Sigmoid colon (tissue), 7 donors: Measurements from ENCODE around the gene ANGPT4. TPM values are rescaled to one million over a fixed set of nuclear protein-coding genes. Genes with fewer than 3 reads are reported as not detected.

Experiments
- DNase-seq: peaks from one replicate; pipeline ENCODE4 v3.0.0-alpha.2; 2019
- H3K27ac ChIP-seq, 4 donors: fragments of 200-600 bp; sonication (generic); one replicate each; pipeline ENCODE4 v1.5.1; 2016 to 2019; ENCODE audit warnings: mild to moderate bottlenecking in 1 of 4
- H3K27me3 ChIP-seq, 3 donors: fragments of 200-600 bp; sonication (generic); one replicate each; pipeline ENCODE4 v1.5.1; 2019; ENCODE audit warnings: mild to moderate bottlenecking in 1 of 3
- H3K36me3 ChIP-seq, 4 donors: fragments of 200-600 bp; sonication (generic); one replicate each; pipeline ENCODE4 v1.5.1; 2016 to 2019
- H3K4me1 ChIP-seq, 4 donors: fragments of 200-600 bp; sonication (generic); one replicate each; pipeline ENCODE4 v1.5.1; 2017 to 2019
- H3K4me3 ChIP-seq, 4 donors: fragments of 200-600 bp; sonication (generic); one replicate each; pipeline ENCODE4 v1.5.1; 2017 to 2019; ENCODE audit warnings: mild to moderate bottlenecking in 2 of 4, moderate library complexity in 1 of 4
- H3K9me3 ChIP-seq, 4 donors: fragments of 200-600 bp in 3 of 4; sonication (generic) in 3 of 4; one replicate each; pipeline versions ENCODE4 v1.5.1 to v1.6.1; 2013 to 2019
- EP300 ChIP-seq, 4 donors: sonication (generic); formaldehyde crosslinking; IDR thresholded peaks; one replicate each; pipeline ENCODE4 v1.6.1; 2017; ENCODE audit warnings: antibody characterized with exemption in 4 of 4
- POLR2A ChIP-seq, 2 donors: fragments of 450-650 bp; IDR thresholded peaks; one replicate each; pipeline ENCODE4 v1.6.1; 2016; ENCODE audit warnings: antibody characterized with exemption in 2 of 2, mild to moderate bottlenecking in 2 of 2, moderate library complexity in 2 of 2
- POLR2AphosphoS5 ChIP-seq, 4 donors: sonication (generic); formaldehyde crosslinking; IDR thresholded peaks; one replicate each; pipeline ENCODE4 v1.6.1; 2017; ENCODE audit warnings: antibody characterized with exemption in 4 of 4
- WGBS, 2 donors: extraction: QIAGEN DNeasy Blood & Tissue Kit; methylation state at CpG; one replicate each; pipeline ENCODE4 v1.1.7; 2013; 5-methylcytosine and 5-hydroxymethylcytosine counted together
- intact Hi-C: fragments of 100-400 bp; cut with DNase I; formaldehyde crosslinking; loops from one replicate; pipeline ENCODE4 v1.15.1; 2023
- polyA plus RNA-seq, 3 donors: library from polyadenylated mRNA; stranded (reverse); fragments of 200-250 nt; gene quantifications; one replicate each; pipeline ENCODE4 v1.2.3, GENCODE V29; 2013
- total RNA-seq, 4 donors: library from RNA; depleted of rRNA; stranded (reverse); fragments of >200 nt; gene quantifications; one replicate each; pipeline ENCODE4 v1.1.0, GENCODE V29; 2016
- TF ChIP-seq, protein P1 (sequence below), 4 experiments: fragments of 450-650 bp in 3 of 4; fragments of 200-600 bp in 1 of 4; IDR thresholded peaks; one replicate each; pipeline ENCODE4 v1.5.1; 2016 to 2019; ENCODE audit warnings: antibody characterized with exemption in 4 of 4, mild to moderate bottlenecking in 3 of 4, moderate library complexity in 2 of 4
- donor health status: healthy with polysubstance abuse.
- donor health status: Bipolar disorder and iron deficiency.
- donor health status: healthy.

The ANGPT4 gene
- total and polyA plus RNA-seq, 7 donors = under 0.01 to 0.28 (median 0.23) TPM; not detected in 3

DNA sequence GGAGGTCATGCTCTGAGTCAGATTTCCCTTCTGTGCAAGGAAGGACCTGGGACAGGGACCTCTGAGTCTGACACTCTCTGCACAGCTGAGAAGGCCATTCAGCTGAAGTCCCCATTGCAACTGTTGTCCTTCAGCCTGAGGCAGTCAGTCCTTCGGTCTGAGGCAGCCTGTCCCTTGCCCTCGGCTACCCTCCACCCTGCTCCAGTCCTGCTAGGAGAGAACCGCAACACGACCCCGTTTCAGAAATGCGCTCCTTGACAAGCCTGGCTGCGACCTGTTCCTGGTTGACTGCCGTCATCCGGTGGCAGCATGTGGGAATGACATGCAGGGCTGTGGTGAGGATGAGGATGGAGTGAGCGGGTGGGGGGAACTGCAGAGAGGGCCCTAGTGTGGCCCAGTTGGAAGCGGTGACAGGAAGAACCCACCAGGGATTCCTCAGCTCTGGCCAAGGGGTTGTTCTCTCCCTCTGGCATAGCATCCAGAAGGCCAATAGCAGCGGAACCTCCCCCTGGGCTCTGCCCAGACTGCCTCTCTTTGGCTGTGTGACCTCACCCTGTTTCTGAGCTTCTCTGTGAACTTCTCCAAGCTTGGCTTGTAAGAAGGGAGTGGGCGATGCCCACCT is 40.3 kb upstream of the ANGPT4 start:
- Histone ChIP-seq H3K4me3 (no peak overlapping the region), H3K36me3 (no peaks in the 10 kb centered on the region), H3K27me3 (peaks cover 0 to 59% (median 25%) of the 10 kb centered on the region in 3 donors), H3K9me3 (no peaks in the 10 kb centered on the region), H3K27ac (no peak overlapping the region), H3K4me1 (no peaks in the 10 kb centered on the region)
- peak; percentile 75 for DNase-seq
- WGBS, 2 donors = 14% methylated on average over 13 of the region's 13 CpGs
- TF ChIP-seq POLR2A (IDR thresholded peaks at IDR 0.05) = no peak
- TF ChIP-seq, protein P1, sequence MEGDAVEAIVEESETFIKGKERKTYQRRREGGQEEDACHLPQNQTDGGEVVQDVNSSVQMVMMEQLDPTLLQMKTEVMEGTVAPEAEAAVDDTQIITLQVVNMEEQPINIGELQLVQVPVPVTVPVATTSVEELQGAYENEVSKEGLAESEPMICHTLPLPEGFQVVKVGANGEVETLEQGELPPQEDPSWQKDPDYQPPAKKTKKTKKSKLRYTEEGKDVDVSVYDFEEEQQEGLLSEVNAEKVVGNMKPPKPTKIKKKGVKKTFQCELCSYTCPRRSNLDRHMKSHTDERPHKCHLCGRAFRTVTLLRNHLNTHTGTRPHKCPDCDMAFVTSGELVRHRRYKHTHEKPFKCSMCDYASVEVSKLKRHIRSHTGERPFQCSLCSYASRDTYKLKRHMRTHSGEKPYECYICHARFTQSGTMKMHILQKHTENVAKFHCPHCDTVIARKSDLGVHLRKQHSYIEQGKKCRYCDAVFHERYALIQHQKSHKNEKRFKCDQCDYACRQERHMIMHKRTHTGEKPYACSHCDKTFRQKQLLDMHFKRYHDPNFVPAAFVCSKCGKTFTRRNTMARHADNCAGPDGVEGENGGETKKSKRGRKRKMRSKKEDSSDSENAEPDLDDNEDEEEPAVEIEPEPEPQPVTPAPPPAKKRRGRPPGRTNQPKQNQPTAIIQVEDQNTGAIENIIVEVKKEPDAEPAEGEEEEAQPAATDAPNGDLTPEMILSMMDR (IDR thresholded peaks at IDR 0.05) = peak; percentile 88 to 99 (median 90)
- intact Hi-C loops = loop anchor here (1.0 to 10.0 kb wide), 2 partner anchors 141 to 258 kb away; no protein-coding TSS in a partner anchor

DNA sequence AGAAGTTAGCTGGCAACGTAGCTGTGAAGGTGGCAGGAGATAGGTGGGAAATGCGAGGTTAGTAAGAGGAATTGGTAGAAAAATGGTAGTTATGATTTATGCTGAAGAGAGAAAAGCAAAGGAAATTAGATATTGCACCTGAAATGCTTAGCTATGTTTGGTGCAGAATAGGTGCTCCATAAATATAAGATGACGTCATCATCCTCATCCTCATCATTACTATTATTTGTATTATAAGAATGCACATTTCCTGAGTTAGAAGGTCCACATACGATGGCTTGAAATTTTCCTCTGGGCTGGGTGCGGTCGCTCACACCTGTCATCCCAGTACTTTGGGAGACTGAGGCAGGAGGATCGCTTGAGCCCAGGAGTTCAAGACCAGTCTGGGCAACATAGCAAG is 39.5 kb upstream of the ANGPT4 start:
- Histone ChIP-seq H3K9me3 (no peaks in the 10 kb centered on the region), H3K4me3 (no peak overlapping the region), H3K27me3 (peaks cover 0 to 59% (median 25%) of the 10 kb centered on the region in 3 donors), H3K4me1 (no peaks in the 10 kb centered on the region), H3K27ac (no peak overlapping the region), H3K36me3 (no peaks in the 10 kb centered on the region)
- no peak for DNase-seq
- WGBS, 2 donors = 77 to 82% methylated on average over 7 of the region's 7 CpGs
- TF ChIP-seq, protein P1 (IDR thresholded peaks at IDR 0.05) = no peak
- TF ChIP-seq POLR2AphosphoS5 (IDR thresholded peaks at IDR 0.05) (no peak), POLR2A (IDR thresholded peaks at IDR 0.05) (no peak), EP300 (IDR thresholded peaks at IDR 0.05) (no peak)
- intact Hi-C loops = loop anchor here (1.0 to 10.0 kb wide), 2 partner anchors 140 to 259 kb away; no protein-coding TSS in a partner anchor

DNA sequence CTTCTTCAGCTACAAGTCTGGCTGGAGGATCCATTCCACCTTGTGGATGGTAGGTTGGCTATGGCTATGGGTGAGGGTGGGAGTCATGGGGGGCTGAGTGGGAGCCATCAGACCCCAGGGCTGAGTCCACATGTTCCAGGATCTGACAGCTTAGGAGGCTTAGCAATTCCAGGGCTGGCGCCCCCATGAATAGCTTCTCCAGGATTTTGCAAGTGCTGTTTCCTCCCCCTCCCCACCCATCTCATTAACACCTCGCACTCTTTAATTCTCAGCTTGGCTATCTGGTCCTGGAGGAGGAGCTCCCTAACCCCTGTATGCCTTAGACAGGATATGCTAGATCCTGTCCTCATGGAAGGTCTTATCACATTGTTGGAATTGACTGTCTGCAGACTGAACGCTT is 39.0 kb upstream of the ANGPT4 start:
- Histone ChIP-seq H3K27ac (no peak overlapping the region), H3K9me3 (no peaks in the 10 kb centered on the region), H3K27me3 (peaks cover 0 to 54% (median 25%) of the 10 kb centered on the region in 3 donors), H3K4me3 (no peak overlapping the region), H3K36me3 (no peaks in the 10 kb centered on the region), H3K4me1 (no peaks in the 10 kb centered on the region)
- intact Hi-C loops = loop anchor here (10.0 kb wide), 1 partner anchor 260 kb away; no protein-coding TSS in a partner anchor
- TF ChIP-seq EP300 (IDR thresholded peaks at IDR 0.05) = no peak
- TF ChIP-seq POLR2A (IDR thresholded peaks at IDR 0.05) = no peak
- WGBS, 2 donors = 37 to 52% methylated on average over 3 of the region's 3 CpGs
- DNase-seq = peak; percentile 30

DNA sequence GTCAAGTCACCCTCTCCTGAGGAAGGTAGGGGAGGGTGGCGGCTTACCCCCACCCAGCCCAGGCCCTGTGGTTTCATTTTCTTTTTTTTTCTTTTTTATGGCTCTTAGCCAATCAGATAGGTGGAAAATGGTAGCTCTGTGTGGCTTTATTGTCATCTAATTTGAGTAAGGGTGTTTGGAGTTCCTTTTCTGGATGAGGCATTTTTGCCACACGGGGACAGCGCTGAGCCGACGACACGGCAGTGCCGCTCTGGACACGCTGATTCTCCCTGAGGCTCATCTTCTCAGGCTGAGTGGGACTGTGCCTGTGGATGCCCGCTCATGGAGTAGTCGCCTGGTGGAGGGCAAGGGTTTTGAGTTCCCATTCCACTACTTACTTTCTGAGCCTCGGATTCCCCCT is 37.6 kb upstream of the ANGPT4 start:
- H3K27me3 ChIP-seq = peaks cover 0 to 45% (median 22%) of the 10 kb centered on the region in 3 donors
- intact Hi-C loops = loop anchor here (10.0 kb wide), 1 partner anchor 261 kb away; no protein-coding TSS in a partner anchor
- 27 to 48% methylated on average over 11 of the region's 11 CpGs for WGBS, 2 donors
- no peaks in the 10 kb centered on the region for H3K9me3 ChIP-seq
- TF ChIP-seq POLR2A (IDR thresholded peaks at IDR 0.05) (no peak), EP300 (IDR thresholded peaks at IDR 0.05) (no peak), POLR2AphosphoS5 (IDR thresholded peaks at IDR 0.05) (no peak)
- TF ChIP-seq, protein P1 (IDR thresholded peaks at IDR 0.05) = no peak
- no peak overlapping the region for H3K27ac ChIP-seq
- no peaks in the 10 kb centered on the region for H3K36me3 ChIP-seq
- no peaks in the 10 kb centered on the region for H3K4me1 ChIP-seq
- DNase-seq = peak; percentile 25
- no peak overlapping the region for H3K4me3 ChIP-seq

DNA sequence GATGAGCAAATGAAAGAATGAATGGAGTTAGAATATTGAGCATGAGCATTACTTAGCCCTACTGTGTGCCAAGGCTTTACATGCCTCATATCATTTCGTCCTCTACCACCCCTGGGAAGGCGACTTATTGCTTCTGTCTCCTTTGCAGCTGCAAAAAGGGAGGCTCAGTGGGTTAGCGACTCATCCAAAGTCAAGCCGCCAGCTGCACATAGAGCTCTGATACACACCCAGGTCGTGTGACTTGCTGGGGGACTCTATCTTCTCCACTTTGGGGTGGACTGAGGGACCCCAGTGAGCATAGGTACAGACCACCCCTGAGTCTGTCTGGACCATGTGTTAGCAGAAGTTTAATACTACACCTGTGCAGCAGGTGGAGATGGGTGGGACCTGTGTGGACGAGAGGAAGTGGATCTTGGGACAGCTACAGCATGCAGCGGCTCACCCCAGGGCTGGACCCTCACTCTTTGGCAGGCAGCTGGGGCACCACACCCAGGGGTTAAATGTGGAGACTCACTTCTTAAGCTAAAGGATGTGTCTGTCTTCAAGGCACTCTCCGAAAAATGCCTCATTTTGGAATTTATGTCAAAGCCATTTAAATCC is 36.2 kb upstream of the ANGPT4 start:
- DNase-seq = no peak
- no peaks in the 10 kb centered on the region for H3K36me3 ChIP-seq

More for the DNA sequence above, 36.2 kb upstream of the ANGPT4 start:
- H3K4me1 ChIP-seq = no peaks in the 10 kb centered on the region
- WGBS, 2 donors = 59 to 68% methylated on average over 8 of the region's 8 CpGs
- H3K9me3 ChIP-seq = no peaks in the 10 kb centered on the region
- peaks cover 0 to 35% (median 19%) of the 10 kb centered on the region in 3 donors for H3K27me3 ChIP-seq
- intact Hi-C loops = loop anchor here (10.0 kb wide), 1 partner anchor 263 kb away; no protein-coding TSS in a partner anchor
- H3K4me3 ChIP-seq = no peak overlapping the region
- no peak overlapping the region for H3K27ac ChIP-seq
- TF ChIP-seq, protein P1 (IDR thresholded peaks at IDR 0.05) = no peak
- TF ChIP-seq POLR2AphosphoS5 (IDR thresholded peaks at IDR 0.05) = no peak
- no peak for TF ChIP-seq POLR2A (IDR thresholded peaks at IDR 0.05)
- TF ChIP-seq EP300 (IDR thresholded peaks at IDR 0.05) = no peak
